ENCODE results near the gene USP10.

DNA sequence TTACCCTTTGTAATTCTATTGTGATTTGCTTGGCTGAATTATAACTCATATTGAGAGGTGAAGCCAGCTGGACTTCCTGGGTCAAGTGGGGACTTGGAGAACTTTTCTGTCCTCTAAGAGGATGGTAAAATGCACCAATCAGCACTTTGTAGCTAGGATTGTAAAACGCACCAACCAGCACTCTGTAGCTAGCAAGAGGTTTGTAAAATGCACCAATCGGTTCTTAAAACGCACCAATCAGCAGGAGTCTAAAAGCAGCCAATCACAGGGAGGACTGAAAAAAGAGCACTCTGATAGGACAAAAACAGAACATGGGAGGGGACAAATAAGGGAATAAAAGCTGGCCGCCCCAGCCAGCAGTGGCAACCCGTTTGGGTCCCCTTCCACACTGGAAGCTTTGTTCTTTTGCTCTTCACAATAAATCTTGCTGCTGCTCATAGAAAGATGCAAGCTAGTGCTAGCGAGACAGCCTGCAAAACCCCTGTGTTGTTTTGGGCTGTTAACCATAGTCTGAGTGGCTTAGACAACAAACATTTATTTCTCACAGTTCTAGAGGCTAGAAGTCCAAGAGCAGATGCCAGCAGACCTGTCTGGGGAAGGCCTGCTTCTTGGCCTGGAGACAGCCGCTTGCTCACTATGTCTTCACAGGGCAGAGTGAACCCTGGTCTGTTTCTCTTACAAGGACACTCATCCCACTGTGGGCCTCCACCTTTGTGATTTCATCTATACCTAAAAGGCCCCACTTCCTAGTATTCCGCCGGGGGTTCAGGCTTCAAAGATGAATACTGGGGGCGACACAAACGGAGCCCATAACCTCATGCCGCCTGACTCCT lies 81.0 kb downstream of the USP10 start:
- no peak for TF ChIP-seq EP300 (IDR thresholded peaks at IDR 0.05)
- no peak for TF ChIP-seq POLR2A (IDR thresholded peaks at IDR 0.05; ENCODE audit: low read length)
- TF ChIP-seq, protein P1, sequence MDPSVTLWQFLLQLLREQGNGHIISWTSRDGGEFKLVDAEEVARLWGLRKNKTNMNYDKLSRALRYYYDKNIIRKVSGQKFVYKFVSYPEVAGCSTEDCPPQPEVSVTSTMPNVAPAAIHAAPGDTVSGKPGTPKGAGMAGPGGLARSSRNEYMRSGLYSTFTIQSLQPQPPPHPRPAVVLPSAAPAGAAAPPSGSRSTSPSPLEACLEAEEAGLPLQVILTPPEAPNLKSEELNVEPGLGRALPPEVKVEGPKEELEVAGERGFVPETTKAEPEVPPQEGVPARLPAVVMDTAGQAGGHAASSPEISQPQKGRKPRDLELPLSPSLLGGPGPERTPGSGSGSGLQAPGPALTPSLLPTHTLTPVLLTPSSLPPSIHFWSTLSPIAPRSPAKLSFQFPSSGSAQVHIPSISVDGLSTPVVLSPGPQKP (IDR thresholded peaks at IDR 0.05; ENCODE audit: low read depth, low read length) = no peak
- TF ChIP-seq, protein P2, sequence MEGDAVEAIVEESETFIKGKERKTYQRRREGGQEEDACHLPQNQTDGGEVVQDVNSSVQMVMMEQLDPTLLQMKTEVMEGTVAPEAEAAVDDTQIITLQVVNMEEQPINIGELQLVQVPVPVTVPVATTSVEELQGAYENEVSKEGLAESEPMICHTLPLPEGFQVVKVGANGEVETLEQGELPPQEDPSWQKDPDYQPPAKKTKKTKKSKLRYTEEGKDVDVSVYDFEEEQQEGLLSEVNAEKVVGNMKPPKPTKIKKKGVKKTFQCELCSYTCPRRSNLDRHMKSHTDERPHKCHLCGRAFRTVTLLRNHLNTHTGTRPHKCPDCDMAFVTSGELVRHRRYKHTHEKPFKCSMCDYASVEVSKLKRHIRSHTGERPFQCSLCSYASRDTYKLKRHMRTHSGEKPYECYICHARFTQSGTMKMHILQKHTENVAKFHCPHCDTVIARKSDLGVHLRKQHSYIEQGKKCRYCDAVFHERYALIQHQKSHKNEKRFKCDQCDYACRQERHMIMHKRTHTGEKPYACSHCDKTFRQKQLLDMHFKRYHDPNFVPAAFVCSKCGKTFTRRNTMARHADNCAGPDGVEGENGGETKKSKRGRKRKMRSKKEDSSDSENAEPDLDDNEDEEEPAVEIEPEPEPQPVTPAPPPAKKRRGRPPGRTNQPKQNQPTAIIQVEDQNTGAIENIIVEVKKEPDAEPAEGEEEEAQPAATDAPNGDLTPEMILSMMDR (IDR thresholded peaks at IDR 0.05) = no peak
- no peak for TF ChIP-seq MAZ (IDR thresholded peaks at IDR 0.05; ENCODE audit: borderline replicate concordance, low read depth, low read length)
- TF ChIP-seq CHD4 (IDR thresholded peaks at IDR 0.05; ENCODE audit: borderline replicate concordance) = no peak
- TF ChIP-seq, protein P3, sequence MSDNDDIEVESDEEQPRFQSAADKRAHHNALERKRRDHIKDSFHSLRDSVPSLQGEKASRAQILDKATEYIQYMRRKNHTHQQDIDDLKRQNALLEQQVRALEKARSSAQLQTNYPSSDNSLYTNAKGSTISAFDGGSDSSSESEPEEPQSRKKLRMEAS (IDR thresholded peaks at IDR 0.05) = no peak
- no peak for TF ChIP-seq CHD2 (IDR thresholded peaks at IDR 0.05; ENCODE audit: low read length, partially characterized antibody)

Measured in A549 (cell line).